ENCODE measurements around the gene PITPNC1. TPM values are rescaled to one million over a fixed set of nuclear protein-coding genes. Genes with fewer than 3 reads are reported as not detected.
"Not testable (repeated sequence)": the region's sequence is repeated elsewhere in the genome, so short reads cannot be mapped to it uniquely, and the experiment has no call there.

Gene PITPNC1
- total RNA-seq, 1 experiment from 2014 or later: 23.1 TPM

DNA sequence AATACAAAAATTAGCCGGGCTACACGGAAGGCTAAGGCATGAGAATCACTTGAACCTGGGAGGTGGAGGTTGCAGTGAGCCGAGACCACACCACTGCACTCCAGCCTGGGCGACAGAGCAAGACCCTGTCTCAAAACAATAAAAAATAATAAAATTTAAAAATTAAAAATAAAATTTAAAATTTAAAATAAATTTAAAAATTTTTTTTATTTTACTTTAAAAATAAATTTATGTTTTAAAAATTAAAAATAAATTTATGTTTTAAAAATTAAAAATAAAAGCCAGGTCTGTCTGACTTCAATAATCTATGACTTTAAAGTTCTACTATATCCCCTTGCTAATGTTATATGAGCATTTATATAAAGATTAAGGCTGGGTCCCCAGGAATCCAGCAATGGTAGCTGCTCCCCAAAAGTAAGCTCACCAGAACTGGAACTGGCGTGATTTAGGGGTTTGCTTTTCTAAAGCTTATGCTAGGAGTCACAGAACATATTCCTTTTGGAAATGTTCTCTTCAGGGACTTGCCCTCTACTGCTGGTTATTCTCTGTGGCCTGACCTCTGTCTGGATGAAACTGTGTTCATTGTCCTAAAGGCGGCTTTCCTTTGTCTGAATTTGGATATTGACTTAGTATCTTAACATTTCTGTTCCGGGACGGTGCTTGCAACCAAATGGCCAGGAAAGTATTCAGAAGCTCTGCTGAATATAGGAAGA, 200.5 kb downstream of the PITPNC1 start:
- no peaks in the 10 kb centered on the region for H3K36me3 ChIP-seq (ENCODE audit: low read depth, low read length)
- intact Hi-C loops (cut with micrococcal nuclease): no loop called here
- H3K9me3 ChIP-seq (ENCODE audit: low read length): no peaks in the 10 kb centered on the region
- no peaks in the 10 kb centered on the region for H3K4me1 ChIP-seq (ENCODE audit: insufficient read depth, low read length)
- no peak overlapping the region for H3K4me3 ChIP-seq (ENCODE audit: low read length)
- no peaks in the 10 kb centered on the region for H4K20me1 ChIP-seq (ENCODE audit: low read length)
- no peak overlapping the region for H2AFZ ChIP-seq (ENCODE audit: low read length)
- H3F3A ChIP-seq (ENCODE audit: low read length, unreplicated experiment): no peaks in the 10 kb centered on the region
- no peaks in the 10 kb centered on the region for H3K9me2 ChIP-seq (replicated peaks; ENCODE audit: low read length)
- no peak overlapping the region for H3K4me2 ChIP-seq (ENCODE audit: low read length)
- ATAC-seq: no peak
- H3K9ac ChIP-seq (ENCODE audit: low read length): no peak overlapping the region
- POLR2A ChIA-PET (ENCODE audit: unreplicated experiment): no interaction called here
- TF ChIP-seq EZH2 (IDR thresholded peaks at IDR 0.05; ENCODE audit: low read length, unreplicated experiment): no peak
- no peak for TF ChIP-seq EZH2phosphoT487 (IDR thresholded peaks at IDR 0.05; ENCODE audit: borderline replicate concordance, low read length)
- TF ChIP-seq, protein P1, sequence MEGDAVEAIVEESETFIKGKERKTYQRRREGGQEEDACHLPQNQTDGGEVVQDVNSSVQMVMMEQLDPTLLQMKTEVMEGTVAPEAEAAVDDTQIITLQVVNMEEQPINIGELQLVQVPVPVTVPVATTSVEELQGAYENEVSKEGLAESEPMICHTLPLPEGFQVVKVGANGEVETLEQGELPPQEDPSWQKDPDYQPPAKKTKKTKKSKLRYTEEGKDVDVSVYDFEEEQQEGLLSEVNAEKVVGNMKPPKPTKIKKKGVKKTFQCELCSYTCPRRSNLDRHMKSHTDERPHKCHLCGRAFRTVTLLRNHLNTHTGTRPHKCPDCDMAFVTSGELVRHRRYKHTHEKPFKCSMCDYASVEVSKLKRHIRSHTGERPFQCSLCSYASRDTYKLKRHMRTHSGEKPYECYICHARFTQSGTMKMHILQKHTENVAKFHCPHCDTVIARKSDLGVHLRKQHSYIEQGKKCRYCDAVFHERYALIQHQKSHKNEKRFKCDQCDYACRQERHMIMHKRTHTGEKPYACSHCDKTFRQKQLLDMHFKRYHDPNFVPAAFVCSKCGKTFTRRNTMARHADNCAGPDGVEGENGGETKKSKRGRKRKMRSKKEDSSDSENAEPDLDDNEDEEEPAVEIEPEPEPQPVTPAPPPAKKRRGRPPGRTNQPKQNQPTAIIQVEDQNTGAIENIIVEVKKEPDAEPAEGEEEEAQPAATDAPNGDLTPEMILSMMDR (conservative IDR thresholded peaks at IDR 0.05; ENCODE audit: low read depth, low read length): no peak
- CTCF ChIA-PET: no interaction called here
- H3K79me2 ChIP-seq (ENCODE audit: low read length): no peaks in the 10 kb centered on the region
- no peak overlapping the region for H3K27ac ChIP-seq (ENCODE audit: low read length)
- H3K27me3 ChIP-seq (ENCODE audit: low read length): no peaks in the 10 kb centered on the region
- no TSS peak for BruUV-seq (replicated peaks)
- DNase-seq: no peak

GRCh38 chr17:67578142-67578457, 201.0 kb downstream of the PITPNC1 start:
- no peak overlapping the region for H3K9ac ChIP-seq (ENCODE audit: low read length)
- no peaks in the 10 kb centered on the region for H3K9me2 ChIP-seq (replicated peaks; ENCODE audit: low read length)
- TF ChIP-seq EZH2 (IDR thresholded peaks at IDR 0.05; ENCODE audit: low read length, unreplicated experiment) (no peak), EZH2phosphoT487 (IDR thresholded peaks at IDR 0.05; ENCODE audit: borderline replicate concordance, low read length) (no peak)
- TF ChIP-seq, protein P1 (conservative IDR thresholded peaks at IDR 0.05; ENCODE audit: low read depth, low read length): no peak
- no peak for ATAC-seq
- H3K27me3 ChIP-seq (ENCODE audit: low read length): no peaks in the 10 kb centered on the region
- intact Hi-C loops (cut with micrococcal nuclease): no loop called here
- no peaks in the 10 kb centered on the region for H3F3A ChIP-seq (ENCODE audit: low read length, unreplicated experiment)
- no peaks in the 10 kb centered on the region for H3K4me1 ChIP-seq (ENCODE audit: insufficient read depth, low read length)
- no peak for DNase-seq
- H3K4me2 ChIP-seq (ENCODE audit: low read length): no peak overlapping the region
- BruUV-seq (replicated peaks): no TSS peak
- H4K20me1 ChIP-seq (ENCODE audit: low read length): no peaks in the 10 kb centered on the region
- ChIA-PET CTCF (no interaction called here), POLR2A (ENCODE audit: unreplicated experiment) (no interaction called here)
- no peaks in the 10 kb centered on the region for H3K36me3 ChIP-seq (ENCODE audit: low read depth, low read length)
- H3K4me3 ChIP-seq (ENCODE audit: low read length): no peak overlapping the region
- H3K27ac ChIP-seq (ENCODE audit: low read length): no peak overlapping the region
- H2AFZ ChIP-seq (ENCODE audit: low read length): no peak overlapping the region
- no peaks in the 10 kb centered on the region for H3K79me2 ChIP-seq (ENCODE audit: low read length)
- no peaks in the 10 kb centered on the region for H3K9me3 ChIP-seq (ENCODE audit: low read length)

DNA sequence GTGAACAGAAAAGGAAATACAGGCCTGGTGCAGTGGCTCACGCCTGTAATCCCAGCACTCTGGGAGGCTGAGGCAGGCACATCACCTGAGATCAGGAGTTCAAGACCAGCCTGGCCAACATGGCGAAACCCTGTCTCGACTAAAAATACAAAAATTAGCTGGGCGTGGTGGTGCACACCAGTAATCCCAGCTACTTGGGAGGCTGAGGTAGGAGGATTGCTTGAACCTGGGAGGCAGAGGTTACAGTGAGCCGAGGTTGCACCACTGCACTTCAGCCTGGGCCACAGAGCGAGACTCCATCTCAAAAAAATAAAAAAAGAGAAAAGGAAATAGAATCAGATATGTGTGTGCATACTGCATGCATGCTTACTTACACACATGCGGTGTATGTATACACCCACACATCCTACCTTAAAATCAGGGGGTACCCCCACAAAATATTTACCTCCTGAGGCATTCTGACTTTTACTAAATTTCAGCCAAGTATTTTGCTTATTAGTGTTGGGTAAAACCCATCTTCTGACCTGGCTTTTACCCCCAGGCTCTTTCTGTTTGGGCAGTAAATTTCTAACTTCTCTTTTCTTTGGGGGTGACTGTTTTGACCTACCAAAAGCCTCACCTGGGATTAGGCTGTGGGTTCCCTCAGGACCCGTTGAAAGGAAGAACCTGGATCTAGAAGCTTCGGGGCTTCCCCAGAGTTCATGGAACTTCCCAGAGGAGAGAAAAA, 201.8 kb downstream of the PITPNC1 start:
- H2AFZ ChIP-seq (ENCODE audit: low read length); H3K27ac ChIP-seq (ENCODE audit: low read length); H3K79me2 ChIP-seq (ENCODE audit: low read length); H4K20me1 ChIP-seq (ENCODE audit: low read length); H3K9me2 ChIP-seq (replicated peaks; ENCODE audit: low read length); POLR2A ChIA-PET (ENCODE audit: unreplicated experiment); H3K9ac ChIP-seq (ENCODE audit: low read length); H3K9me3 ChIP-seq (ENCODE audit: low read length); H3K4me1 ChIP-seq (ENCODE audit: insufficient read depth, low read length); H3F3A ChIP-seq (ENCODE audit: low read length, unreplicated experiment); H3K4me3 ChIP-seq (ENCODE audit: low read length); BruUV-seq (replicated peaks); H3K27me3 ChIP-seq (ENCODE audit: low read length); intact Hi-C loops (cut with micrococcal nuclease); DNase-seq; H3K36me3 ChIP-seq (ENCODE audit: low read depth, low read length); H3K4me2 ChIP-seq (ENCODE audit: low read length); CTCF ChIA-PET; ATAC-seq: not testable (repeated sequence)

Data from PC-3 (cell line).